NOMO-1 treated with dmso at 0.1 percent for 144 hours (cell line): ENCODE data around the gene ITIH5.

ENCODE experiments used
- DNase-seq: peaks from one replicate; lab custom pipeline; 2025; ENCODE audit not compliant: unreplicated experiment; lab: John Stamatoyannopoulos, UW

ITIH5 gene

DNA sequence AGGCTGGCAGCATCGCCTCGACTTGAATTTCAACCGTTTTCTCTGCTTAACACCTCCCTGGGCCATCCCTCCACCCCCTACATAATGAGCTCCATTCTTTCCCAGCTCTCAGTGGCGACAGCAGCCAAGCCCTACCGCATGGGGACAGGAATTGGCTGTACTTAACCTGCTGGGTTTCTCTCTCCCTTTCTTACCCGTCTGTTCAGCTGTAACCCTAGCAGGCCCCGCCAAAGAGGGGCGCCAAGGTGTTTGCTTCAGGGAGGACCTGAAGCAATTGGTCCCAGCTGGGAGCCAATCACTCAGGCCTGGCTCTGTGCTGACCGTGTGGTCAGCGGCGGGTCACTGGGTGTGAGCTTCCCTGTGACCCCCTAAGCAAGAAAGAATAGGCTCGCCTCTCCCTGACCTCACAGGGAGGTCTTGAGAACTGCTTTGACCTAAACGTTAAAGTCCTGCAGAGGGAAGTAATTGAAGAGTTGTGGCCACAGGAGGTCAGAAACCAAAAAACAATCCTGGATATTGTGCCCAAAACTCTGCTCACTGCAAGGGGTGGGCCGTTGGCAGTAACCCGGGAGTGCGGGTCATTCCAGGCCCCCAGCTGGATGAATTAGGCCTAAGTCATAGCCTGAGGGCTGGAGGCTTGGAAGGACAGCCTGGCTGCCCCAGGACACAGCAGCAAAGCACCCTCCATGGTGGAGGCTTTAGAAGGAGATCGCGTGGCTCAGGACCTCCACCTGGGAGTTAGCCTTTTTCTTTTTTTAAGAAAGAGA lies 114.6 kb downstream of the ITIH5 start:
- DNase-seq, result no peak

DNA sequence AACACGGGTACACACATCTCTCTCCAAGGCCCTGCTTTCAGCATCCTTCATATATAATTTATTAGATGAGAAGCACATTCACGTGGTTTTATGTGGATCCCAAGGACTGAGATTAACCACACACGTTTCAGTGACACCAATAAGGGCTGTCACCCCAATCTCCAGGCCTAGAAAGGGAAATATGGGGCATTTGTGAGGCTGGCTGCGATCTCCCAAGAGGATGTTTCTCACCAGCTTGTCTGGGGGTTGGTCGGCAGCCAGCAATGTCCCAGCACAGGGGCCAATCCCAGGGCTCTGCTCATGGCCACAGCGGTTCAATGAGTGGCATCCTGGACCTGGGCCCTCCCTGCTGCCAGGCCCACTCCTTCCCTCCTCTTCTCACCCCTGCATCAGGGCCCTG lies 115.5 kb downstream of the ITIH5 start:
- DNase-seq, result no peak

DNA sequence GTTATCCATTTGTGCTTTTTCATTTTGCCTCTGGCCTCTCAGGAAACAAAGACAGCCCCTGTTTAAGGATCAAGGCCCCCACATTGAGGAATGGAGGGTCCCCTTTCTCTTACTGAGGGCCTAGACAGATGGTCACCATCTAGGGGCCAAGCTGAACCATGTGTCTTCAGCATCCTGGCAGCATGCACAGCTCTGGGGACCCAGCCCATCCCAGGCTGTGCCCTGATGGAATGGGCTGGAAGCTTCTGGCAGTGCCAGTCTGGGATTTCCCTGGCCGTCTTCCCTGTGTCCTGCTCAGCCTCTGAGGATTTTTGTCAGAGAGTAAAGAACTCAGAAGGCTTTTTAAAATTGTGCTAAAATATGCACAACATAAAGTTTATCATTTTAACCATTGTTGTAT lies 116.8 kb downstream of the ITIH5 start:
- no peak for DNase-seq

DNA sequence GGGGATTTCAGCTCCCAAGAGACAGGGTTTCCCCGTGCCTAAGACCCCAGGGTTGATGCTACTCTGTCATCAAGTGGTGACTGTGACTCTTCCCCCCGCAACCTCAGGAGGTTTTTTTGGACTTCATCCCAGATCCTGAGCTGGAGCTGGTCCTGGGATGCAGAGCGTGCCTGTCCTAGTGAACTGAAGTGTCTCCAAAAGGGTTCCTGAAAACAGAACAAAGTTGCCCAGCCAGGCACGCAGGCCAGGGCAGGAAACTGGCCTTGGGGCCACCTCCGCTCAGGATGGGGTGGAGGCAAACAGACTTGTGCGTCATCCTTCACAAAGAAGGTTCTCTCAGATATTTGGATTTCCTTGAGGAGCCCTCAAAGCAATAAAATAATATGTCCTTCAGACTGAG lies 118.9 kb downstream of the ITIH5 start:
- DNase-seq, result no peak

DNA sequence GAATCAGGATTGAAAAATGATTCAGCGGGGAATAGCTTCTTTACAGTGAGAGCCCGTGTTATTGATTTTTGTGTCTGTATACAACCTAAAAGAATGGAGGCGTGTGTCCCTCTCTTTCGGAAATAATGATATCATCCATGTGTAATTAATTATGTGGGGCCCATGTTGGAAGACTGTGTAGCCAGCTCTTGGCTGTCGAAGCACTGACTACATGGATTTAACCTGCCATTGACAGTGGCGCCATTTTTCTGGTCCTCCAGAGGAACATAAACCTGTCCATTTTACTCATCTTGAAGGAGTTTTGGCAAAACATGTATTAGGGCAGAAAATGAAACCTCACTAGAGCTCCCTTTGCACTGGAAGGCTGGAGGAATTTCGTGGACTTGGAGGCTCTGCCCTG lies 119.6 kb downstream of the ITIH5 start:
- no peak for DNase-seq

DNA sequence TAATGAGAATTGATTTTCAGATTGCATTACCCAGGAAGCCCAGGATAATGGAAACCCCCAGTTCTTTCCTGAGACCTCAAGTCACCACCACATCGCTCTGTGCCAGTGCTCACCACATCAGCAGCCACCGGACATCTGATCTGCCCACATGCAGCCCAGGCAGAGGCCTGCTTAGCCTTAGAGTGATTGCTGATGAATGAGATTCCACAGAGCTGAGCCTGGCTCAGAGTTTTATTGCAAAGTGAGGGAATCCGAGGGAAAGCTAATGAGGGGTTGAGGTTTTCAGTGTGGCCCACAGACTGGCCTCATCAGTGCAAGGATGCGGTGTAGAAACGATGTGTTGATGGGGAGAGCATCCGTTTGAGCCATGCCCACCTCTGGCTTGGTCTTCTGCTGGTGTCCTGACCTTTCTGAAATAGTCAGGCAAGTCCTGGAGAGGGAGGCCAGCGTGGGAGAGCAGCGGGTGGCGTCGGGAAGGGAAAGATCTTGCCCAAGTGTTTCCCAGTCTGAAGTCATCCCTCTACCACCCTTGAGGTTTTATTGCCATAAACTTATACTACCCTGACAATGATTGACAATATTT lies 120.3 kb downstream of the ITIH5 start:
- DNase-seq, result no peak

DNA sequence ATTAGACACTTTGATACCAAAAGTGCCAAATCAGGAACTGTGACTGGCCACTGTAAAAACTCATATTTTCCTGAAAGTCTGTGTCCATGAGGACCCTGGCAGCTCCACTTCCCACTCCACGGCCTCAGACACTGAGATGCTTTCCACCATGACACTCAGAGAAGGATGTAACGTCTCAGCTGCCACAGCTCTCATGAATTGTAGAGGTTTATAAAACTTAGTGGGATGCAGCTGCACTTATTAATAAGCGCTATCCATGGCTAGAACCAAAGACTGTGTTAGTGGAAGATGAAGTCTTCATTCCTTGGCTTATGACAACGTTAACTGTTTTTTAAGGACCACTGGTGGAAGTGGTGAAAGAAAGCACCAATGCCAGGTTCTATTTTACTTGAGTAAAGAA lies 121.0 kb downstream of the ITIH5 start:
- no peak for DNase-seq

DNA sequence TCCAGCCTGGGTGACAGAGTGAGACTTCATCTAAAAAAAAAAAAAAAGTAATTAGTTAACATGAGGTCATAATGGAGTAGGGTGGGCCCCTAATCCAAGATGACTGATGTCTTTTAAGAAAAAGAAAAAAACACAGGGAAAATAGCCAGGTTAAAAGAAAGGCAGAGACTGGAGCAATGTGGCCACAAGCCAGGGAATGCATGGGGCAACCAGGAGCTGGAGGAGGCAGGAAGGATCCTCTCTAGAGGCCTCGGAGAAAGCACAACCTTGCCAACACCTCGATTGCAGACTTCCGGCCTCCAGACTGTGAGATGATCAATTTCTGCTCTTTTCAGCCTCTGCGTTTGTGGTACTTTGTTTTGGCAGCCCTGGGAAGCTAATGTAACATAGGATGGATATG lies 121.5 kb downstream of the ITIH5 start:
- no peak for DNase-seq

DNA sequence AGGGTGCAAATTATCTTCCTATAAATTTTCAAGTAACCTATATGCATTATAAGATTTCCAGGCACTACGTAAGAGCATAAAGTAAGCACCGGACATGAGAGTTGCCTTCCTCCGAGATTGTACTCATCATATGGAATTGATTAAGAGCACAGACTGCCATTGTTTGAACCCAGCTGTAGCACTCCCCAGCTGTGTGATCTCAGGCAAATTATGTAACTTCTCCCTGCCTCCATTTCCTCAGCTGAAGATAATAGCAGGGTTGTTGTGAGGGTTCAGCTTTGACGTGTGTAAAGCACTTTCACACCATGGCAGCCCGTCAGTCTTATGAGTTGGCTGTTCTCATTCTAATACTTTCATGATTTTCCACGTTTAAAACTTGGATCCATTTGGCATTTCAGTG lies 122.6 kb downstream of the ITIH5 start:
- no peak for DNase-seq

DNA sequence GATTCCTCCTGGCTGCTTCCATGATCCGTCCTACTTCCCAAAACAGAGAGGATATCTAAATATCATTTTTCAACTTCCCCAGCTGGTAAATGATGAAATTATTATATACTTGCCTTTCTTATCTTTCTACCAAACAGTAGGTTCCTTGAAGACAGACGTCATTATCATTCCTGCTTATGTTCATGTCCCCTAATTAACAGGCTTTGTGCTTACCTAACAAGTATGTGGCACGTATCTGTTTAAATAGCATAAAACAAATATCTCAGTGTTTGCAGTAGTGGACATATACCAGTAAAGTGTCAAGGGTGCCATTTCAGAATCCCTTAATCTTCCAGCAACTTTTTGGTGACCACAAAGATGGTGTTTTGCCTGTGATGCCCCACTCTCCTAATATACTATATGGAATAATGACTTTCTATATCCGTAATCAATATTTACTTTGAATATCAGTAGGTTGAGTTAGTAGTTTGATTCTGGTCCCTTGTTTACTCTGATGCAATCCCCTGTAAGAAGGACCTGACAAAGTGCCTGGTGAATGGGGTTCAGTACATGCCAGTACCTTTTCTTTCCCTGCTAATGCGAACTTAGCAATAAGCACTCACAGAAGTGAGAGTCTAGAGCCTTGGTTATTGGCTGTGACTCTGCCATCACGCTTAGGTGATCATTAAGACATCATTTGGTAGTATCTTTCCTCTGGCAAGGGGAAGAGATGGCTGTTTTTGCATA lies 124.4 kb downstream of the ITIH5 start:
- DNase-seq, result no peak

DNA sequence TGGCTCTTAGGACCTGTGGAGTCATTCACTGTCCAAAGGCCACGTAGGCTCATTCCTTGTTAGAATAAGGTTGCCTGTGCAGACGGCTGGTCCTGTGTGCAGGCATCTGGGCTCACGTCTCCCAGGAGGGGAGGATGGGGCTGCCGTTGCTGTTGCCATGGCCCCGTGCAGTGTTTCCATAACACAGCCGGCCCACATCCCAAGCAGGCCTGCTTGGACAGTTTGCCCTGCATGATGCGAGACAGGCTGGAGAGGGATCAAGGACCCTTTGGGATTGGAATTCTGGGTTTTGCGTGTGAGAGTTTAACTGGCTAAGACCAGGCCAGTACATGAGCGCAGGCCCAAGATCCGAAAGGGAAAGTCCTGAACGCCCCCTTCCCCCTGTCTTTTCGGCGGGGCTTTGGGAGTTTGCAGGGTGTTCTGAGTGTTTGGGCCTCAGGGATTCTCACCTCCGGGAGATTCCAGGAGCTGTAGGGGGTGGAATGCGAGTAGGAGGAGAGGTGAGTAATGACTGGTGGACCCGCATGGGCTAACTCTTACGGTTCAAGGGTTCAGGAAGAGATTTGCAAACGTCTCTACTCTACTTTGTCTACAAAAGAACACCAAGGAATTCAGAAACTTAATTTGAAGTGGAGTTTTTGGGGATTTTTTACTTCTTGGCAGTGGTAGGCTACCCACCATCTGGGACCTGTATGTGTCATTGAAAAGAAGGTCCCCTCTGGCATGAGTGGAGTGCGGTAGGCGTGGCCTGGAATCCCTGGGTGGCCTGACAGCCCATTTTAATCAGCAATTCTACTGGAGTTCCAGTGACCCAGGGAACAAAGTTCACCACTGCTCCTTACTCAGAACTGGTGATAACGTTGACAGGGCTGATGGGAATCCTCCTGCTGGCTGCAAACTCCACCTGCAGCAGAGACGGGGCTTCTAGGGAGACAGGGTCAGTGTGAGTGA lies 125.4 kb downstream of the ITIH5 start:
- no peak for DNase-seq

DNA sequence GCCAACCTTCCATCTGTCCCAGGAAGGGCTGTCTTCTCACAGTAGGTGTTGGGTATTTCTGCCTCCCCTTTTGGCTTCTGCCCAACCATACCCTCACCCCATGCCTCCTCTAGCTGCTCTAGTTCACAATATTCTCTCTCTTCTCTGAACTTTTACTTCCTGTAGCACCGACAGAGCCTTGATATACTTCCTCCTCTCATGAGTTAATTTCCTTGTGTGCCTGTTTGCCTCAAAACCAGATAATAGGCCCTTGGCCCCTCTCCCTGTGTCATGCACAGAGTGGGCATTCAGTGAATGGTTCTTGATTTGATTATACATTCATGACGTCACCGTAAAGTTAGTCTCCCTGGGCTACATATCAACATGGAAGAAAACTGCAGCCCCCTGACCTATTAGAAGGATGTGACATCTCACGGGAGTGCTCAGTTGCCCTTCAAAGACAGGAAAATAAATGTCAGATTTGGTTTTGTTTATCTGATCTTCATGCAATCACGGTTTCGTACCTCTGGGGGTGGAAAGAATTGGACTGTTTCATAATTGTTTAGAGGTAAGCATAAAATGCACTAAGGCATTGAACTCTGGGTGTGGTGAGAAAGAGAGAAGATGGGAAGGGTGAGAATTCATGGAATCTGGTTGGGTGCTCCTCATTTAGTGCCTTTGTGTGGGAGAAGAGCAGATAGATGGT lies 127.7 kb downstream of the ITIH5 start:
- no peak for DNase-seq

DNA sequence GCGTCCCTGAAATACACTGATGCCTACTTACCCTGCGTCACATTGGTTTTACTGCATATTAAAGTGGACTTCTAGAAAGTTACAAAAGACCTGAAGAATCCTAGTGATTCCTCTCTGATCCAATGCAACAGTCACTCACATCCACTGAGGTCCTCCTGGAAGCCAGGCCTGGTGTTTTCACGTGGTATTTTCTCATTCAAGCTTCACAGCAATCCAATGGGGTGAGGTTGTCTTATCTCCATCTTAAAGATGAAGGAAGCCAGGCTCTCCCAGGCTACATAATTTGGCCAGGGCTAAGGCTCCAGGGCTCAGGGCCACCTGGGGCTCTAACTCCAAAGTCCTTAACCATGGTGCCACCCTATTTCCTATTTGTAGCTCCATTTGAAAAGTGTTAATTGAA lies 129.6 kb downstream of the ITIH5 start:
- DNase-seq, result no peak

DNA sequence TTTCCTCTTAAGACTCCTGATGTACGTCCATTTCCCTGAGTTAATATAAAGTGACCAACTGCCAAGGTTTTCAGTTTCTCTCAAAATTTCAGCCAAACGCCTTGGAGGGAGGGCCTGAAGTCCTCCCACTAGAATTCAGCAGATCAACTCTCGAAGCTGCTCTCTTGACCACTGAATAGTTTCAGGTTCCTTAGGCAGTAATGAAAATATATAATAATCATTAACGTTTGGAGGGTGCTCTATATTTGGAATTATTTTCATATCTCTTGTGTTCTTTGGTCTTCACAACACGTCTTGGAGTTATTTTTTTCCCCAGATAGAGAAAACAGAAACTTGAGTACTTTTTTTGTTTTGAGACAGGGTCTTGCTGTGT lies 132.3 kb downstream of the ITIH5 start:
- no peak for DNase-seq

DNA sequence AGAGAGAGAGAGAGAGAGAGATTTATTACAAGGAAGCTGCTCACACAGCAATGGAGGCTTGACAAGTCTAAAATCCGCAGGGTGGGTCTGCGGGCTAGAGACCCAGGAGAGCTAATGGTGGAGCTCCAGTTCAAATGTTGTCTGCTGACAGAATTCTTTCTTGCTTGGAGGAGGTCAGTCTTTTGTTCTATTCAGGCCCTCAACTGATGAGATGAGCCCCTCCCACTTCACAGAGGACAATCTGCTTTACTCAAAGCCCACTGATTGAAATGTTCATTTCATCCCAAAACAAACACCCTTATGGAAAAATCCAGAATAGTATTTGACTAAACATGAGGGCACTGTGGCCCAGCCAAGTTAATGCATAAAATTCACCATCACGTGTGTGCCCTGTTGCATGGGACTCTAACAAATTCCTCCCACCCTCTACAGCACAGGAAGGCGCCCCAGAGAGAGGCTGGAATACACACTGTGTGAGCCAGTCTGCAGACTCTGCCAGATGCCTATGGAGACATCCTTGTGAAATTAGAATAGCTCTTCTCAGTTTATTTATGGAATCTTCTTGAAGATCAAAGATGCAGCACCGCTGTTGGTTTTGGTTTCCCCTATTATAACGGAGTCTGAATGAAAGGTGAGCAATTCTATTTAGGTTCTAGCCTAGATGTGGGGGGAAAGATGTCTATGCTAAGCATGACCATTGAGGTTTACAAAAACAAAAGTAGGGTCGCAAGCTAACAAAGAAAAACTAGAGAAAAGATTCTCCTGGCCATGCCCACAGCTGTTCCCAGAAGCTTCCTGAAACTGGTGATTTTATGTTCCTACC lies 132.9 kb downstream of the ITIH5 start:
- no peak for DNase-seq

DNA sequence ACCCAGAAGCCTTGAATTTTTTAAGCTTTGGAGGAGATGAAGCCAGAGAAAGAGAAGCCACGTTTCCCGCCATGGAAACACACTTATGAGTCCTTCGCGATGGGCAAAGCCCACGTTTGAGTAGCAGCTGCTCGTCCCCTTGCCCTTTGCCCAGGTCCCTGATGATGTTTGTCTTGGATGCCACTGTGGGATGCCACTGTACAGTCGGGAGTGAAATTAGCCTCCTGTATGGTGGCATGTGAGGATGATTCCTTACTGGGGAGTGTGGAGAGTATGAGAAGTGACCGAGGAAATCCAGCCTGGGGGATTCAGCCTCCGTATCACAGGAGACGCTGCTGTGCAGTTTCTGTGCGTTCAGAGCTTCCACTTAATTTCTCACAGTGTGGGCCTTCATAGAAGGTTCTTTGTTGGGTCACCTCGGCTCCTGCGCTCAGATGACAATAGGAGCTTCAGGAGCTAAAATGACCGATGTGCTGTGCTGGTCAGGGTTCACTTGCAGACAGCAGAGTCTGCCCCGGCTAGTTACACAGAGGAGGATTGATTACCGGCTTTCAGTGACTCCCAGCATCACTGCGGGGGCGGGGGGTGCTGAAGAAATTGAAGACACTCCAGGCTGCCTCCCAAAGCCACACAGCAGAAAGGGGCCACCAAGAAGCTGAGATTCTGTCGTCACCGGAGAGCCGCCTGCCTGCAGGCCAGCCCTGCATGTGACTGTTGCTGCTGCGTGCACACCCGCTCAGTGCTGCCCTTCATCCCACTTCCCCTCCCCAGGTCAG lies 133.9 kb downstream of the ITIH5 start:
- no peak for DNase-seq

DNA sequence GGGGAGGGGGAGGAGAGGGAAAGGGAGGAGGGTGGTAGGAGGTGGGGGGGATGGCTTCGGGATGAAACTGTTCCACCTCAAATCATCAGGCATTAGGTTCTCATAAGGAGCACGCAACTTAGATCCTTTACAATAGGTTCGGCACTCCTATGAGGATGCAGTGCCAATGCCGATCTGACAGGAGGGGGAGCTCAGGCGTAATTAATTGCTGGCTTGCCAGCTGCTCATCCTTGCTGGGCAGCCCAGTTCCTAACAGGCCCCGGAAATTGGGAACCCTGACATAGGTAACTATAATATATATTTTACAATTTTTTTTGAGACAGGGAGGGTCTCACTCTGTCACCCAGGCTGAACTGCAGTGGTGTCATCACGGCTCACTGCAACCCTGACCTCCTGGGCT lies 137.1 kb downstream of the ITIH5 start:
- DNase-seq, result peak; percentile 13

DNA sequence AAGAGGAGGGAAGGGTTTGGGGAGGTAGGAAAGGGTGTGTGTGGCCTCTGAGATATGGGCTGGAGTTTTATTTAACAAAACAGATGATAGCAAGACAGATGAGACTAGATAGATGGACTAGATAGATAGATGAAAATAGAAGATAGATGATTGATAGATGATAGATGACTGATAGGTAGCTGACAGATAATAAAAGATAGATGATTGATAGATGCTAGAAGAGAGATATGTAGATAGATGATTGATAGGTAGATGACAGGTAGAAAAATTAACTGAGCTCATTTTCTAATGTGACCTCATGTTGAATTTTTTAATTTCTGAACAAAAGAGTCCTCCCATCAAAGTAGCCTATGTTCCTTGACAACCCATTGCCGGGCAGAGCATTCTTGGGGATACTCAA lies 139.3 kb downstream of the ITIH5 start:
- no peak for DNase-seq

DNA sequence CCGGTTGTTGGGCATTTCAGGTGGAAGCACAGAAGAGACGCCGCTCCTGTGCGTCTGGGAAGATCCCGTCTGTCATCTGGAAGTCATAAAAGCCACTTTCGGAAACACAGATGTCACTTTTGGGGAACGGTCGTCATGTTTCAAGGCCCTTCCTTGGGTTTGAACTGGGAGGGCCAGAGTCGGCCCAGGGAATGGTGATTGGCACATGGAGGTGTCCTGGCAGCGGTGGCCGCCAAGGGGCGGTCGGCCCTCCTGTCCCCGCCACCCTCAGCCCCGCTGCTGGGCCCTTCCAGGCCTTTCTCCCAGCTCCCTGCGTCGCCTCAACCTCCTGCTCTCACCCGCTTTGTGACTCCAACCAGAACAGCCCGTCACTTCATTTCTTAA lies 140.8 kb downstream of the ITIH5 start:
- no peak for DNase-seq
